ENCODE results near the gene CRELD2. TPM values are rescaled to one million over a fixed set of nuclear protein-coding genes. Genes with fewer than 3 reads are reported as not detected.

Gene CRELD2
- total and polyA plus RNA-seq, 2 of the 8 experiments (the other 6 are each of a cell fraction or from before 2014, with no cell fraction given), result 24.5 to 36.6 TPM

DNA sequence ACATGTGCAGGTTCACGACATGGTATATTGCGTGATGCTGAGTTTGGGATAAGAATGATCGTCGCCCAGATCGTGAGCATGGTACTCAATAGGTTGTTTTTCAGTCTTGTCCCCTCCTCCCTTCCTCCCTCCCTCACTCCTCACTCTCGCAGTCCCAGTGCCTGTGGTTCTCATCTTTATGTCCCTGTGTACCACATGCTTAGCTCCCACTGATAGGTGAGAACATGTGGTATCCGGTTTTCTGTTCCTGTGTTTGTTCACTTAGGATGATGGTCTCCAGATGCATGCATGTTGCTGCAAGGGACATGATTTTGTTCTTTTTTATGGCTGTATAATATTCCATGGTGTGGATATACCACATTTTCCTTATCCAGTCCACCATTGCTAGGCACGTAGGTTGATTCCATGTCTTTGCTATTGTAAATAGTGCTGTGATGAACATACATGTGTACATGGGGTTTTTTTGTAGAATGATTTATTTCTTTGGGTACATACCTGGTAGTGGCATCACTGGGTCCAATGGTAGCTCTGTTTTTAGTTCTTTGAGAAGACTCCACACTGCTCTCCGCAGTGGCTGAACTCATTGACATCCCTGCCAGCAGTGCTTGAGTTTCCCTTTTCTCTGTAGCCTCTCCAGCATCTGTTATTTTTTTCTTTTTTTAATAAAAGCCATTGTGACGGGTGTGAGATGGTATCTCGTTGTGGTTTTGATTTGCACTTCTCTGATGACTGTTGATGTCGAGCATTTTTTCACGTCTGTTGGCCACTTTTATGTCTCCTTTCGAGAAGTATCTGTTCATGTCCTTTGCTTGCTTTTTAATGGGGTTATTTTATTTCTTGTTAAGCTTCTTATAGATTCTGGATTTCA is 48.4 kb upstream of the CRELD2 start:
- no peak overlapping the region for H3K4me3 ChIP-seq (ENCODE audit: extremely low read depth in 1 of 4, insufficient read depth in 2 of 4, low read depth in 3 of 4, low read length in 4 of 4)
- peaks cover 16% of the 10 kb centered on the region for H3K79me1 ChIP-seq (ENCODE audit: low read depth, low read length)
- H3K56ac ChIP-seq (replicated peaks; ENCODE audit: insufficient read length, low read depth, low read length), result no peak overlapping the region
- no peak overlapping the region for H2AFZ ChIP-seq (ENCODE audit: low read length)
- H4K8ac ChIP-seq (ENCODE audit: extremely low read depth, insufficient read depth, low read length), result no peak overlapping the region
- no peak overlapping the region for H2BK20ac ChIP-seq (ENCODE audit: low read length)
- H3K23ac ChIP-seq (ENCODE audit: insufficient read length), result no peak overlapping the region
- peaks cover 9 to 18% of the 10 kb centered on the region in 2 experiments for H4K20me1 ChIP-seq (replicated peaks in 1 of 2; ENCODE audit: control insufficient read depth in 1 of 2, insufficient read depth in 2 of 2, low read length in 2 of 2)
- no peak overlapping the region for H3K14ac ChIP-seq (ENCODE audit: insufficient read length)
- H2AK5ac ChIP-seq (ENCODE audit: low read depth, low read length), result no peak overlapping the region
- no peak overlapping the region for H2BK15ac ChIP-seq (ENCODE audit: low read length)
- TF ChIP-seq YY1 (IDR thresholded peaks at IDR 0.05; ENCODE audit: low read depth, low read length), result no peak
- no peak for TF ChIP-seq CREB1 (IDR thresholded peaks at IDR 0.05)
- no peak for TF ChIP-seq CBX8 (IDR thresholded peaks at IDR 0.05; ENCODE audit: borderline replicate concordance, low read depth, low read length)
- no peak for TF ChIP-seq TBP (IDR thresholded peaks at IDR 0.05; ENCODE audit: low read depth, low read length)
- TF ChIP-seq SUZ12 (IDR thresholded peaks at IDR 0.05; ENCODE audit: low read length), result no peak
- 0 out of 2 replicates have a peak, but pooled peaks have one; percentile 16 for TF ChIP-seq KDM1A (IDR thresholded peaks at IDR 0.05; ENCODE audit: borderline replicate concordance, low read length)
- H2BK5ac ChIP-seq (ENCODE audit: low read depth, low read length), result no peak overlapping the region
- no peak overlapping the region for H3K27ac ChIP-seq (ENCODE audit: low read depth, low read length)
- no peak overlapping the region for H3K9ac ChIP-seq (replicated peaks in 1 of 4; ENCODE audit: extremely low read depth in 1 of 4, low read depth in 3 of 4, low read length in 3 of 4)
- peaks cover 9 to 10% of the 10 kb centered on the region in 2 experiments for H3K9me3 ChIP-seq (ENCODE audit: insufficient read depth in 2 of 2, low read depth in 1 of 2, low read length in 1 of 2)
- H3K4me1 ChIP-seq (replicated peaks in 1 of 4; ENCODE audit: control insufficient read depth in 3 of 4, insufficient read depth in 4 of 4, low read length in 3 of 4), result no peaks in the 10 kb centered on the region
- H3K23me2 ChIP-seq (ENCODE audit: low read depth, low read length), result no peaks in the 10 kb centered on the region
- H3K36me3 ChIP-seq (ENCODE audit: control insufficient read depth in 2 of 4, insufficient read depth in 4 of 4, low read length in 3 of 4), result peaks cover 0 to 6% (median 0%) of the 10 kb centered on the region in 4 experiments; a peak in 3 of 8 replicates
- POLR2A ChIA-PET (ENCODE audit: partially characterized antibody), result interaction anchor here (1.6 kb wide), 1 partner anchor 9 kb away, joined by 5 read pairs; no protein-coding TSS in a partner anchor
- H4K91ac ChIP-seq (replicated peaks; ENCODE audit: insufficient read length, low read length), result no peak overlapping the region
- H4K5ac ChIP-seq (ENCODE audit: insufficient read length, low read depth, low read length), result no peak overlapping the region
- no peak overlapping the region for H2BK120ac ChIP-seq (replicated peaks; ENCODE audit: low read depth, low read length)
- FAIRE-seq (no peak), DNase-seq (ENCODE audit: low read depth in 1 of 2, low spot score in 2 of 2) (no peak)
- WGBS, 2 experiments (ENCODE audit: extremely low coverage in 1 of 2, insufficient coverage in 1 of 2, insufficient read length in 1 of 2, insufficient replicate concordance in 2 of 2, low coverage in 1 of 2, low lambda C conversion rate in 2 of 2, missing lambda C conversion rate in 1 of 2), result 93% methylated on average over 13 of the region's 14 CpGs; no CpG with 5 or more reads in 1 of the 2 experiments
- H3K27me3 ChIP-seq (replicated peaks in 1 of 4; ENCODE audit: control insufficient read depth in 3 of 4, extremely low read depth in 1 of 4, insufficient read depth in 3 of 4, low read length in 3 of 4), result no peaks in the 10 kb centered on the region
- CTCF ChIA-PET (ENCODE audit: partially characterized antibody), result interaction anchor here (0.6 to 3.0 kb wide), 6 partner anchors 8 to 586 kb away, joined by 3 to 9 read pairs (median 4); no protein-coding TSS in a partner anchor
- H3K4ac ChIP-seq (replicated peaks; ENCODE audit: insufficient read length, low read depth, low read length), result no peak overlapping the region
- H3K79me2 ChIP-seq (ENCODE audit: control insufficient read depth in 1 of 2, insufficient read depth in 2 of 2, low read length in 2 of 2), result peaks cover 16 to 85% of the 10 kb centered on the region in 2 experiments
- no peak overlapping the region for H3K4me2 ChIP-seq (ENCODE audit: insufficient read depth in 1 of 2, low read depth in 2 of 2, low read length in 2 of 2)
- no peak overlapping the region for H3K18ac ChIP-seq (ENCODE audit: extremely low read depth, low read length)
- H2BK12ac ChIP-seq (ENCODE audit: low read depth, low read length), result no peak overlapping the region
